NCI-H1694 (cell line): ENCODE results near the gene ICA1.
"Not testable (repeated sequence)": the region's sequence is repeated elsewhere in the genome, so short reads cannot be mapped to it uniquely, and the experiment has no call there.

Experiments
- DNase-seq: peaks from one replicate; lab custom pipeline; 2025; lab: John Stamatoyannopoulos, UW

Gene ICA1

GRCh38 chr7:8094164-8095140, 167.5 kb downstream of the ICA1 start:
- DNase-seq, result no peak

GRCh38 chr7:8092140-8092539, 169.8 kb downstream of the ICA1 start:
- DNase-seq, result no peak

DNA sequence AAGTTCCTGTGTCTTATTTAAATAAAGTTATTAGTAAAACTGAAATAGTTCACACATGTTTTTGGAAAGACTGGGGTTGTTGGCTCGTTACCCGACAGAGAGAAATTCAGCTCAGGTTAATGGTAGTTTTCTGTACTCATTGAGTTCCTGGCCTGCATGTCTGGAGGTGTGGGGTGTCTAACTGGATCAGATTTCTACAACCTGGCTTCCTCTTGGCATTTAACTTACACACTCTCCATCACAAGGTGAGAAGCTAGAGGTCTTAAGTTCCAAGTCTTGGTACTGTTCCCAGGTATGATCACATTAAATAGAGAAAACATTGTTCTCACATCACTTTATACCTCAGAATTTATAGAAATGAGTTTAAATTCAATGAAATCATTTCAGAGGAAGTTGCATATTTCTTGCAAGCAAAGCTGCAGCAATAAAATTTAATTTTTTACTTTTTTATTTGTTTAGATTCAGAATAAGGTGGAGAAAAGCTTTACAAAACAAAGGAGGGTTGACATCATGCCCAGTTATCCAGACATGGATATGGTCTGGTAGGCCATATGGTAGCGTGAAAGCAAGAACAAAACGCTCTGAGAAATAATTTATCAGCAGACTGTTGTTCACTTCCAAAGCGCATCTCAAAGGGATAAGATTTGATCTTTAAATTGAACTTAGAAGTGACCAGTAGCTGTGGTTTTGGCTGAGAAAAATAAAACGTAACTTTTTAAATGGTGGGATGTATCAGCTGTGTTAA, 172.8 kb downstream of the ICA1 start:
- no peak for DNase-seq

DNA sequence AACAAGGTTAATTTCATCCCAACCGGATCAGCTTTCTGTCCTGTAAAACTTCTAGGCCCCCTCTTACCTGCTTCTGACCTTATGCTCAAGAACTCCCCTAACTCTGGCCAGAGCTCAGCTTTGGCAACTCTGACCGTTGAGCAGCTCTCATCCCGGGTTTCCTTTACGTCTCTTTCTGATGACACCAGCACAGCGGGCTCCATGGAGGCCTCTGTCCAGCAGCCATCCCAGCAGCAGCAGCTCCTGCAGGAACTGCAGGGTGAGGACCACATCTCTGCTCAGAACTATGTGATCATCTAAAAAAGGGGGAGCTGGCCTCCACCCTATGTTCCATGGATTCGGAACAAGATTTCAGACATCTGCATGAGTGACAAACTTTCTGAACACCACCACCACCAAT, 175.7 kb downstream of the ICA1 start:
- DNase-seq, result no peak

- no peak for DNase-seq
Measured at GRCh38 chr7:8085420-8085819, 176.5 kb downstream of the ICA1 start.

DNA sequence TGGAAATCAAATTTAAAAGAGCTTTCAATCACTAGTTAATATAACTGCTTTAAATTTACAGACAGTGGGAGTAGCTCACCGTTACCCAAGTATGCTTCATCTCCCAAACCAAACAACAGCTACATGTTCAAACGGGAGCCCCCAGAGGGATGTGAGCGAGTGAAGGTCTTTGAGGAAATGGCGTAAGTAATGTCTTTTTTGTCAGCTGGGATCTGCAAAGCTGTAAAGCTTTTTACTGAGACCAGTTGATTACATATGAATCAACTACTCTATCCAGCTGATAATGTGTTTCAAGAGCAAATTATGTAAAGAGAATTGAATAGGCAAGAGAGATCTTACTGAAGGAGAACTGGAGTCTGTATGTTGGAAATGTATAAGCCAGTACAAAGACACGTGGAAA, 177.1 kb downstream of the ICA1 start:
- no peak for DNase-seq

DNA sequence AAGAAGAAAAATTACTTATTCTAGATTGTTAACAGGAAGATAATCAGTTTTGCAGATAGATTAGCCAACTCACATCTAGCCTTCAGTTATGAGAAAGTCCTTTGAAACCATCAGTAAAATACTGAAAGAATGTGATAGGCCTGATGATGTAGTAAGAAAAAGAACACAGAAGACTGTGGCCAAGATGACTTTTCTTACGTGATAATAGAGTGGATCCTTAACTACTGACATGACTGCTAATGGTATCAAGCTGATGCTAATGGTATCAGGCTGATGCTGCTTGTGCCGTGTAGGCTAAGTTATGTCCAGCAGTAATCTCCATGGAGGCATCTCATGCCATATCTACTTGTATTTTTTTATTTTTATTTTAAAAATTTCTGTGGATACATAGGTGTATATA, 179.2 kb downstream of the ICA1 start:
- no peak for DNase-seq

DNA sequence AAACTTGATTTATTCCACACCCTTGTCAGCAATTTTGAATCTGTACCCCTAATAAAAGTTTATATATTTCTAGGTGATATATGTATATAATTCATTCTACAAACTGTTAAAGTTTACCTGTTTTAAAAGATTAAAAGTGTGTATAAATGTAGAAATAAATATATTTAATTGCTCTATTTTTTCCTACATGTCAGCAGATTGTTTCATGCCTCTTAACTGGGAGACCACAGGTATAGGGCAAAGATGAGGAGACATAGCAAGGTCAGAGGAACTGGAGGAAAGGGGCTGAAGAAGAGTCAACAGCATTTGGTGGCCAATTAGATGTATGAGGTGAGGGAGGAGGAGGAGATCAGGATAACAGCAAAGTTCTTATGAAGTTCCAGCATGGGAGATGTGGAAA, 183.5 kb downstream of the ICA1 start:
- DNase-seq, result no peak

- DNase-seq, result peak; percentile 4
Measured at GRCh38 chr7:8070451-8071180, 191.4 kb downstream of the ICA1 start.

DNA sequence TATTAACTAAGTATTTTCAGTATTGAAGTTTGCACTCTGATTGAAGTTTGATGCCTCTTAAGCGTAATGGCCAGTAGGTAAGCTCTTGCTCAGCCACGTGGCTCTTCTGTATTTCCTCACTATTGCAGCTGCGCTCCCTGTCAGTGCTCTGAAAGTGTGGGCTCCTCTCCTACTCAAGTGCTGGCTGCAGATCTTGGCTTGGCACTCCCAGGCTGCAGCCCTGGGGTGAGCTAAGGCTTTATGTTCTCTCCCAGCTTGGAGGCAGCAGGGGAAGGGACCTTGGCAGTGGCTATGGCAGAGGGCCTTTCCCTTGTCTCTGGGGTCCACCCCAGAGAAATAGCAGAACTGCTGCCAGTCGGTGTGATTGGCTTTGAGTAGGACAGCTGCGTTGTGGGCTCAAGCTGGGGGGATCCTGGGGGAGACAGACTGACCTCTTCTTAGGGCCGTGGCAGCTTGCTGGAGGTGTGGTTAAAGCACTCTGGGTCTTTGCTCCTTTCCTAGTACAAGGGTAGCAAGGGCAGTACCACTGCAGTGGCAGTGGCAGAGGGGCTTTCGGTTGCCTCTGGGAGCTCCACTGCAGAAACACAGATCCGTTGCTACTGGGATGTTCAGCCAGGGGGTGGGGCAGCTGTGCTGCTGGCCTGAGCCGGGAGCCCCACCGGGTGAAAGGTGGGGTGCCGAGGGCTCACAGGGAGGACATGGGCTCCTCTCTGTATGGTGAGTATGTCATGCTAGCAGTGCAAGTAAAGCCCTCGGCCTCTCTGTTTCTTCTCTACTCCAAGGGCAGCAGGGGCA, 192.9 kb downstream of the ICA1 start:
- DNase-seq, result no peak

GRCh38 chr7:8065356-8065813, 196.6 kb downstream of the ICA1 start:
- no peak for DNase-seq

- no peak for DNase-seq
Measured at GRCh38 chr7:8064828-8065227, 197.1 kb downstream of the ICA1 start.

DNA sequence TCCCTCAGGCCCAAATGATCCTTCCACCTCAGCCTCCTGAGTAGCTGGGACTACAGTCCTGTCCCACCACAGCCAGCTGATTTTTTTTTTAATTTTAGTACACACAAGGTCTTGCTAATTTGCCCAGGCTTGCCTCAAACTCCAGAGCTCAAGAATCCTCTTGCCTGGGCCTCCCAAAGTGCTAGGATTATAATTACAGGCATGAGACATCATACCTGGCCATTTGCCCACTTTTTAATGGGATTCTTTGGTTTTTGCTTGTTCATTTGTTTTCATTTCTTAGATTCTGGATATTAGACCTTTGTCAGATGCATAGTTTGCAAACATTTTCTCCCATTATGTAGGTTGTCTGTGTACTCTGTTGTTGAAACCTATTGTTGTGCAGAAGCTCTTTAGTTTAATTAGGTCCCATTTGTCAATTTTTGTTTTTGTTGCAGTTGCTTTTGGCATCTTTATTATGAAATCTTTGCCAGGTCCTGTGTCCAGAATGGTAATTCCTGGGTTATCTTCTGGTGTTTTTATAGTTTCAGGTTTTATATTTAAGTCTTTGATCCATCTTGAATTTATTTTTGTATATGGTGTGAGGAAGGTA, 198.2 kb downstream of the ICA1 start:
- no peak for DNase-seq

DNA sequence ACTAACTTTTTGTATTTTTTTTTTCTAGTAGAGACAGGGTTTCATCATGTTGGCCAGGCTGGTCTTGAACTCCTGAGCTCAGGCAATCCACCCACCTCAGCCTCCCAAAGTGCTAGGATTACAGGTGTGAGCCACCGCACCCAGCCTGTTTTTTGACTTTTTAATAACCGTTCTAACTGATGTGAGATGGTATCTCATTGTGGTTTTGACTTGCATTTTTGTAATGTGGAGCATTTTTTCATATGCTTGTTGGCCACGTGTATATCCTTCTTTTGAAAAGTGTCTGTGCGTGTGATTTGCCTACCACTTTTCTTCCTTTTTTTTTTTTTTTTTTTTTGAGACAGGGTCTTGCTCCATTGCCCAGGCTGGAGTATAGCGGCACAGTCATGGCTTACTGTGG, 198.7 kb downstream of the ICA1 start:
- DNase-seq, result not testable (repeated sequence)
